MCF 10A (cell line): ENCODE data around the gene CD44. TPM values are rescaled to one million over a fixed set of nuclear protein-coding genes. Genes with fewer than 3 reads are reported as not detected.

Experiments used
- BruUV-seq: library from RNA; stranded (reverse); fragments of 400-500 nt; replicated peaks from 2 replicates; lab custom pipeline; 2021; lab: Mats Ljungman, UMichigan
- CTCF ChIA-PET: fragments of 300-600 bp; sonication (Branson Sonifier 250); formaldehyde crosslinking; extraction: SDS; loops from one replicate; lab custom pipeline; 2021; ENCODE audit warnings: antibody characterized with exemption, inconsistent platforms; lab: Yijun Ruan, JAX
- POLR2A ChIA-PET: fragments of 300-600, 350-650 bp; sonication (Branson Sonifier 250); formaldehyde crosslinking; extraction: SDS; loops from one replicate; lab custom pipeline; 2020; ENCODE audit warnings: antibody characterized with exemption, inconsistent platforms; lab: Yijun Ruan, JAX
- DNase-seq: peaks from one replicate; pipeline ENCODE4 v3.0.0-alpha.2; 2018; ENCODE audit not compliant: unreplicated experiment
- H3K27ac Mint-ChIP-seq: one replicate; pipeline ENCODE4 v1.8.0; 2022; ENCODE audit warnings: mild to moderate bottlenecking, low read depth, mixed read lengths; ENCODE audit not compliant: unreplicated experiment
- H3K27me3 Mint-ChIP-seq: one replicate; pipeline ENCODE4 v1.8.0; 2022; ENCODE audit warnings: mixed read lengths; ENCODE audit not compliant: insufficient read depth, unreplicated experiment
- H3K36me3 Mint-ChIP-seq: one replicate; pipeline ENCODE4 v1.8.0; 2022; ENCODE audit warnings: mild to moderate bottlenecking, moderate library complexity, mixed read lengths; ENCODE audit not compliant: insufficient read depth, unreplicated experiment
- H3K4me1 Mint-ChIP-seq: one replicate; pipeline ENCODE4 v1.8.0; 2022; ENCODE audit warnings: mixed read lengths; ENCODE audit not compliant: insufficient read depth, unreplicated experiment
- H3K4me3 Mint-ChIP-seq: one replicate; pipeline ENCODE4 v1.8.0; 2022; ENCODE audit warnings: mild to moderate bottlenecking, moderate library complexity, mixed read lengths; ENCODE audit not compliant: unreplicated experiment
- H3K9me3 Mint-ChIP-seq: one replicate; pipeline ENCODE4 v1.8.0; 2022; ENCODE audit warnings: mixed read lengths; ENCODE audit not compliant: unreplicated experiment
- intact Hi-C: fragments of 100-400 bp; cut with micrococcal nuclease; formaldehyde crosslinking; loops from 2 replicates; pipeline ENCODE4 v1.14.1; 2022
- total RNA-seq: library from RNA; stranded (reverse); gene quantifications from 2 replicates; pipeline ENCODE4 v1.2.3, GENCODE V29; 2022
- TF ChIP-seq, protein P1 (sequence below): fragments of 200-600 bp; IDR thresholded peaks from one replicate; pipeline ENCODE4 v1.8.0; 2022; ENCODE audit warnings: antibody characterized with exemption, mild to moderate bottlenecking; ENCODE audit not compliant: unreplicated experiment

The CD44 gene
- total RNA-seq, 1 experiment from 2014 or later, result 446 TPM

DNA sequence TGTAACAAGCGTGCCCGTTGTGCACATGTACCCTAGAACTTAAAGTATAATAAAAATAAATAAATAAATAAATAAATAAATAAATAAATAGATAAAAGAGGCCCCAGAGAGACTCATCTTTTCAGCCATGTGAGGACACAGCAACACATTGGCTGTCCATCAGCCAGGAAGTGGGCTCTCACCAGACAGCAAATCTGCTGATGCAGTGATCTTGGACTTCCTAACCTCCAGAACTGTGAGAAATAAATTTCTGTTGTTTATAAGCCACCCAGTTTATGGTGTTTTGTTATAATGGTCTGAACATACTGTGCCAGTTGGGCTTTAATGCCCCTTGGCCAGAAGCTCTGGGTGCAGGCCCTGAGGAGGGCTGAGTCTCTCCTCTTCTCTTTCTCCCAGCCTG is 42.2 kb upstream of the CD44 start:
- CTCF ChIA-PET, result no interaction called here
- peaks cover 9% of the 10 kb centered on the region for H3K4me1 Mint-ChIP-seq

DNA sequence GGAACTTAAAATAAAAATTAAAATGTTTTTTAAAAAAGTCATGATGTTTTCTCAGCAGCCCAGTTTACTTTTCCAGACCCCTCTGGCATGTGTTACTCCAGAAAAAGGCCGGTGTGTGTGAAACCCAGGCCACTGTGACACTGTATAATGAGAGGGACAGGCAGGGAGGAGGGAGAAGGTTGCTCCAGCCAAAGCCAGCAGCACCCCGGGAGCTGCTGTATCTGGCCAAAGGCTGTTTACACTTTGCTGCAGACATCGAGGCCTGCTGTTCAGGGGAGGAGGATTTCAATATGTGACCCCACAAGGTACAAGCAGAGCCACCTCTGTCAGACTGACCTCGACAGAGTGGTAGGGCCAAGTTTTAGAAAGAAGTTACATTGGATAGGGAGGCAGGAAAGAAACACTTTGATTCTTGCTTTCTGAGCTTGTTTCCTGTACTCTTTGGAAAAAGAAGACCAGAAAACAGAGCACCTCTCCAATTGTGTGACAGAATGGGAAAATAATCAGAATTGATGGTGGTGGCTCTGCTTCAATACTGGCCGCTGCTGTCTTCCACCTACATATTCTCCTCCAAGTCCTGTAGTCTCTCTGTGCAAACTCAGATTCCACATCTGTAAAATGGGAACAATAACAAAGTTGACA is 41.0 kb upstream of the CD44 start:
- no TSS peak for BruUV-seq
- TF ChIP-seq, protein P1, sequence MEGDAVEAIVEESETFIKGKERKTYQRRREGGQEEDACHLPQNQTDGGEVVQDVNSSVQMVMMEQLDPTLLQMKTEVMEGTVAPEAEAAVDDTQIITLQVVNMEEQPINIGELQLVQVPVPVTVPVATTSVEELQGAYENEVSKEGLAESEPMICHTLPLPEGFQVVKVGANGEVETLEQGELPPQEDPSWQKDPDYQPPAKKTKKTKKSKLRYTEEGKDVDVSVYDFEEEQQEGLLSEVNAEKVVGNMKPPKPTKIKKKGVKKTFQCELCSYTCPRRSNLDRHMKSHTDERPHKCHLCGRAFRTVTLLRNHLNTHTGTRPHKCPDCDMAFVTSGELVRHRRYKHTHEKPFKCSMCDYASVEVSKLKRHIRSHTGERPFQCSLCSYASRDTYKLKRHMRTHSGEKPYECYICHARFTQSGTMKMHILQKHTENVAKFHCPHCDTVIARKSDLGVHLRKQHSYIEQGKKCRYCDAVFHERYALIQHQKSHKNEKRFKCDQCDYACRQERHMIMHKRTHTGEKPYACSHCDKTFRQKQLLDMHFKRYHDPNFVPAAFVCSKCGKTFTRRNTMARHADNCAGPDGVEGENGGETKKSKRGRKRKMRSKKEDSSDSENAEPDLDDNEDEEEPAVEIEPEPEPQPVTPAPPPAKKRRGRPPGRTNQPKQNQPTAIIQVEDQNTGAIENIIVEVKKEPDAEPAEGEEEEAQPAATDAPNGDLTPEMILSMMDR, result no peak
- Mint-ChIP-seq H3K27ac (no peak overlapping the region), H3K27me3 (no peaks in the 10 kb centered on the region), H3K36me3 (no peaks in the 10 kb centered on the region), H3K4me3 (no peak overlapping the region), H3K4me1 (peaks cover 9% of the 10 kb centered on the region), H3K9me3 (no peaks in the 10 kb centered on the region)
- DNase-seq, result no peak
- ChIA-PET POLR2A (no interaction called here), CTCF (no interaction called here)
- intact Hi-C loops, result no loop called here

More for the DNA sequence above, 42.2 kb upstream of the CD44 start:
- BruUV-seq, result no TSS peak
- Mint-ChIP-seq H3K27me3 (no peaks in the 10 kb centered on the region), H3K9me3 (no peaks in the 10 kb centered on the region), H3K27ac (no peak overlapping the region), H3K4me3 (no peak overlapping the region), H3K36me3 (no peaks in the 10 kb centered on the region)
- TF ChIP-seq, protein P1, result no peak
- POLR2A ChIA-PET, result no interaction called here
- DNase-seq, result no peak
- intact Hi-C loops, result no loop called here

DNA sequence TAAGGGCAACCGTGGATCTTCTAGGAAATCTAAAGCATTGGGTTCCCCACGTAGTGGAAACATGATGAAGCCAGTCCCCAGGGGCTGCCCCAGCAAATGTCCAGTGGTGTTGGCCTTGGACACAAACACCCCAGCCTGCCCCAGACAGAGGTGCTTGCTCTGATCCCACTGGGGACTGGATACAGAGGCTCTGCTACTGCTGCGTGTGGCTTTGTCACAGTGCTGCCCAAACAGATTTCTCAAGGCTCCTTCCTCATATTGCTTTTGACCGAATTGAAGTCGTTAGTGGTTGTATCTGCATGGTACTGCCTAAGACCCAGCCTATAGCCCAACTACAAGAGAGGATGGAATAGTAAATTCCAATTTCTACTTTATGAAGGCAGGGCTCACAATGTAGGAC is 40.1 kb upstream of the CD44 start:
- H3K27ac Mint-ChIP-seq, result peak overlapping the region; percentile 18
- ChIA-PET CTCF (no interaction called here), POLR2A (no interaction called here)
- intact Hi-C loops, result no loop called here
- H3K36me3 Mint-ChIP-seq, result no peaks in the 10 kb centered on the region
- no peaks in the 10 kb centered on the region for H3K9me3 Mint-ChIP-seq
- H3K27me3 Mint-ChIP-seq, result no peaks in the 10 kb centered on the region
- no peak overlapping the region for H3K4me3 Mint-ChIP-seq
- BruUV-seq, result no TSS peak
- DNase-seq, result no peak
- TF ChIP-seq, protein P1, result no peak
- peaks cover 13% of the 10 kb centered on the region for H3K4me1 Mint-ChIP-seq

DNA sequence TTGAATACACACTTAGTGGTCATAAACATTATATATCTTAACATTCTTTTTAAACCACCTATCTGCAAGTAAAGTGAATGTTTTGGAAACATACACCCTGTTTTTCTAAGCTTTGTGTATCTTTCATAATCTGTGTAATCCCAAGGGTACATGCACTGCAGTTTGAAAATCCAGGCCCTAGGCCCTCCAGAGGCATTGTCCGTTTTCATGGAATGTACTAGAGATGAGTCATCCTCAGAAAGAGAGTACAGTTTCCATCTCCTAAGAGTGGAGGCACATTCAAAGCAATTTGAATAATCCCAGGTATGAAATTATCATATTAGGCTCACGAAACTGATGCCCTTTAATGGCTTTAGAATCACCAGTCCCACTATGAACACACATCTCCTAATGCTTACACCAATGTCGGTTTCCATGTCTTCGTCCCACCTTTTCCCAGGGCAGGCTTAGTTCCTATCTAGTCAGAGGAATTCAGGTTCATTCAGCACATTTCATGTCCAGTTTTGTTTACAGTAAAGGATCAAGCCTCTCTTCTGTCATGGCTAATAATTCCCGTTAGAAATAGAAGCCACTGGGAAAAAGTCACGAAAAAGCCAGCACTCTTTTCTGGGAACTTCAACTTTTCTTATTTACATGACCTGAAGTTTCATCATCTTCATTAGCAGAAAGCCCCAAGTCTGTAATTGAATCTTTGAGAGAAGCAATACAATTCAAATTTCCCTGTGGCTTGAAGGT is 39.5 kb upstream of the CD44 start:
- TF ChIP-seq, protein P1, result no peak
- Mint-ChIP-seq H3K36me3 (no peaks in the 10 kb centered on the region), H3K4me3 (no peak overlapping the region), H3K9me3 (no peaks in the 10 kb centered on the region), H3K4me1 (peaks cover 15% of the 10 kb centered on the region), H3K27me3 (no peaks in the 10 kb centered on the region), H3K27ac (peak overlapping the region; percentile 18)
- intact Hi-C loops, result no loop called here
- CTCF ChIA-PET, result no interaction called here
- POLR2A ChIA-PET, result no interaction called here
- BruUV-seq, result no TSS peak
- DNase-seq, result peak; percentile 56
